ENCODE results near the gene PLEKHG4B. TPM values are rescaled to one million over a fixed set of nuclear protein-coding genes. Genes with fewer than 3 reads are reported as not detected.

Gene PLEKHG4B
- total and polyA plus RNA-seq, 2 of the 8 experiments (the other 6 are each of a cell fraction or from before 2014, with no cell fraction given): 31.1 to 43.6 TPM

DNA sequence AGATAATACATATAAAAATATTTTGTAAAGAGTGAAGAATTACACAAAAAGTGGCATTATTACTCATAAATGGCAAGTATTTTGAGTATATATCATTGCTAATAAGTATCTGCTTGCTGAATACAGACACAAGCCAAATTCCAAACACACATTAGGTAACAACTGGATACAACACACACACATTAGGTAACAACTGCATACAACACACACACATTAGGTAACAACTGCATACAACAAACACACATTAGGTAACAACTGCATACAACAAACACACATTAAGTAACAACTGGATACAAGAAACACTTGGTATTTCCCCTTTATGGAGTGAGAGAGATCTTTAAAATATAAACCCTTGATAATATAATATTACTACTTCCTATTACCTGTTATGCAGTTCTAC lies 112.5 kb downstream of the PLEKHG4B start:
- ChIA-PET POLR2A (ENCODE audit: partially characterized antibody) (interaction anchor here (2.9 kb wide), 1 partner anchor 13 kb away, joined by 11 read pairs; the partner anchor contains the start of gene LRRC14B), CTCF (ENCODE audit: partially characterized antibody) (no interaction called here)
- Histone ChIP-seq H3K79me1 (ENCODE audit: low read depth, low read length) (no peaks in the 10 kb centered on the region; the same call in 1 of the 2 replicates), H3K4me1 (replicated peaks in 1 of 4; ENCODE audit: control insufficient read depth in 3 of 4, insufficient read depth in 4 of 4, low read length in 3 of 4) (no peaks in the 10 kb centered on the region; a peak in 1 of 7 replicates), H2BK12ac (ENCODE audit: low read depth, low read length) (no peak overlapping the region), H3K36me3 (ENCODE audit: control insufficient read depth in 2 of 4, insufficient read depth in 4 of 4, low read length in 3 of 4) (peaks cover 2 to 16% (median 10%) of the 10 kb centered on the region in 4 experiments), H3K9ac (replicated peaks in 1 of 4; ENCODE audit: extremely low read depth in 1 of 4, low read depth in 3 of 4, low read length in 3 of 4) (no peak overlapping the region), H3K4ac (replicated peaks; ENCODE audit: insufficient read length, low read depth, low read length) (no peak overlapping the region), H3K4me3 (ENCODE audit: extremely low read depth in 1 of 4, insufficient read depth in 2 of 4, low read depth in 3 of 4, low read length in 4 of 4) (no peak overlapping the region), H4K20me1 (replicated peaks in 1 of 2; ENCODE audit: control insufficient read depth in 1 of 2, insufficient read depth in 2 of 2, low read length in 2 of 2) (peaks cover 5 to 21% of the 10 kb centered on the region in 2 experiments), H2BK20ac (ENCODE audit: low read length) (no peak overlapping the region), H3K56ac (replicated peaks; ENCODE audit: insufficient read length, low read depth, low read length) (no peak overlapping the region), H3K14ac (ENCODE audit: insufficient read length) (no peak overlapping the region), H4K5ac (ENCODE audit: insufficient read length, low read depth, low read length) (no peak overlapping the region), H3K9me3 (ENCODE audit: insufficient read depth in 2 of 2, low read depth in 1 of 2, low read length in 1 of 2) (no peaks in the 10 kb centered on the region), H3K4me2 (ENCODE audit: insufficient read depth in 1 of 2, low read depth in 2 of 2, low read length in 2 of 2) (no peak overlapping the region), H3K79me2 (ENCODE audit: control insufficient read depth in 1 of 2, insufficient read depth in 2 of 2, low read length in 2 of 2) (peaks cover 3 to 22% of the 10 kb centered on the region in 2 experiments; a peak in 2 of 4 replicates), H3K23me2 (ENCODE audit: low read depth, low read length) (peaks cover 1% of the 10 kb centered on the region; the same call in 1 of the 2 replicates), H3K18ac (ENCODE audit: extremely low read depth, low read length) (no peak overlapping the region), H2BK15ac (ENCODE audit: low read length) (no peak overlapping the region), H3K27ac (ENCODE audit: low read depth, low read length) (no peak overlapping the region), H2AK5ac (ENCODE audit: low read depth, low read length) (no peak overlapping the region), H2BK120ac (replicated peaks; ENCODE audit: low read depth, low read length) (no peak overlapping the region), H2BK5ac (ENCODE audit: low read depth, low read length) (no peak overlapping the region), H3K27me3 (replicated peaks in 1 of 4; ENCODE audit: control insufficient read depth in 3 of 4, extremely low read depth in 1 of 4, insufficient read depth in 3 of 4, low read length in 3 of 4) (no peaks in the 10 kb centered on the region), H3K23ac (ENCODE audit: insufficient read length) (no peak overlapping the region), H2AFZ (ENCODE audit: low read length) (no peak overlapping the region), H4K91ac (replicated peaks; ENCODE audit: insufficient read length, low read length) (no peak overlapping the region), H4K8ac (ENCODE audit: extremely low read depth, insufficient read depth, low read length) (no peak overlapping the region)
- no peak for TF ChIP-seq TBP (IDR thresholded peaks at IDR 0.05; ENCODE audit: low read depth, low read length)
- DNase-seq (ENCODE audit: low read depth in 1 of 2, low spot score in 2 of 2) (no peak), FAIRE-seq (no peak)
